Smooth muscle cell of the brain vasculature (primary cell): ENCODE data around the gene DOCK4.
"Not testable (repeated sequence)": the region's sequence is repeated elsewhere in the genome, so short reads cannot be mapped to it uniquely, and the experiment has no call there.

Source experiments
- DNase-seq: peaks from one replicate; pipeline ENCODE4 v3.0.0-alpha.2; 2012; ENCODE audit warnings: low read depth, low spot score

DOCK4 gene

GRCh38 chr7:112206238-112206990 is at the start of gene DOCK4, which contains the start of gene ZNF277:
Gene DOCK4 (minus strand): TSS chr7:112206399. CDS start chr7:112206138, 261 bp downstream.
Gene ZNF277 (plus strand): TSS chr7:112206695. CDS start chr7:112206717, 22 bp downstream.
- DNase-seq: peak; percentile 97

- no peak for DNase-seq
Observed at GRCh38 chr7:112255388-112255720, 49.2 kb upstream of the DOCK4 start.

GRCh38 chr7:112254709-112255387 is 48.6 kb upstream of the DOCK4 start:
- no peak for DNase-seq

GRCh38 chr7:112254156-112254555 is 48.0 kb upstream of the DOCK4 start:
- DNase-seq: no peak

GRCh38 chr7:112252691-112253090 is 46.5 kb upstream of the DOCK4 start:
- DNase-seq: no peak

- DNase-seq: no peak
Observed at GRCh38 chr7:112252141-112252540, 45.9 kb upstream of the DOCK4 start.

GRCh38 chr7:112249967-112250366 is 43.8 kb upstream of the DOCK4 start:
- not testable (repeated sequence) for DNase-seq

GRCh38 chr7:112248598-112248997 is 42.4 kb upstream of the DOCK4 start:
- no peak for DNase-seq

- no peak for DNase-seq
Observed at GRCh38 chr7:112238852-112239610, 32.8 kb upstream of the DOCK4 start.

- no peak for DNase-seq
Observed at GRCh38 chr7:112238330-112238729, 32.1 kb upstream of the DOCK4 start.

GRCh38 chr7:112236597-112236996 is 30.4 kb upstream of the DOCK4 start:
- no peak for DNase-seq

- no peak for DNase-seq
Observed at GRCh38 chr7:112234147-112234546, 27.9 kb upstream of the DOCK4 start.

GRCh38 chr7:112233048-112233697 is 27.0 kb upstream of the DOCK4 start:
- DNase-seq: no peak

- no peak for DNase-seq
Observed at GRCh38 chr7:112232212-112232978, 26.2 kb upstream of the DOCK4 start.

GRCh38 chr7:112228632-112229031 is 22.4 kb upstream of the DOCK4 start:
- DNase-seq: no peak

GRCh38 chr7:112226701-112227276 is 20.6 kb upstream of the DOCK4 start:
- no peak for DNase-seq

GRCh38 chr7:112225006-112225405 is 18.8 kb upstream of the DOCK4 start:
- no peak for DNase-seq

- no peak for DNase-seq
Observed at GRCh38 chr7:112224186-112224585, 18.0 kb upstream of the DOCK4 start.

GRCh38 chr7:112223310-112223709 is 17.1 kb upstream of the DOCK4 start:
- no peak for DNase-seq

- no peak for DNase-seq
Observed at GRCh38 chr7:112220877-112221434, 14.8 kb upstream of the DOCK4 start.
